RWPE2 (cell line): ENCODE results near the gene ACOX2.

Experiments used
- ATAC-seq: fragments of 200-7000 bp; cut with Tn5 transposase; 3 replicates; pipeline ENCODE4 v1.9.1; 2021; ENCODE audit warnings: low read depth
- DNase-seq: peaks from one replicate; pipeline ENCODE4 v3.0.0-alpha.2; 2020; ENCODE audit warnings: low spot score
- H3K27ac ChIP-seq: fragments of 450-650 bp; 2 replicates; pipeline ENCODE4 v1.5.1; 2017; ENCODE audit warnings: mild to moderate bottlenecking; ENCODE audit not compliant: poor library complexity, severe bottlenecking
- H3K27me3 ChIP-seq: fragments of 250-450 bp; sonication (Bioruptor Pico); 2 replicates; pipeline ENCODE4 v1.5.1; 2021; ENCODE audit warnings: mild to moderate bottlenecking, moderate library complexity; ENCODE audit not compliant: insufficient read depth, poor library complexity, severe bottlenecking
- H3K36me3 ChIP-seq: fragments of 250-450 bp; sonication (Bioruptor Pico); 2 replicates; pipeline ENCODE4 v1.5.1; 2020; ENCODE audit warnings: low read depth, mild to moderate bottlenecking, moderate library complexity
- H3K4me1 ChIP-seq: fragments of 250-450 bp; sonication (Bioruptor Pico); 2 replicates; pipeline ENCODE4 v1.5.1; 2021; ENCODE audit warnings: mild to moderate bottlenecking, moderate library complexity; ENCODE audit not compliant: insufficient read depth, poor library complexity, severe bottlenecking
- H3K4me3 ChIP-seq: fragments of 250-450 bp; sonication (Bioruptor Pico); 2 replicates; pipeline ENCODE4 v1.5.1; 2021; ENCODE audit warnings: mild to moderate bottlenecking, moderate library complexity; ENCODE audit not compliant: severe bottlenecking
- H3K9me3 ChIP-seq: fragments of 250-450 bp; sonication (Bioruptor Pico); 2 replicates; pipeline ENCODE4 v1.5.1; 2021; ENCODE audit warnings: mild to moderate bottlenecking, moderate library complexity; ENCODE audit not compliant: severe bottlenecking
- CTCF ChIP-seq: fragments of 450-650 bp; IDR thresholded peaks from one replicate; pipeline ENCODE4 v1.5.1; 2017; ENCODE audit warnings: mild to moderate bottlenecking, moderate library complexity; ENCODE audit not compliant: poor library complexity, severe bottlenecking

The ACOX2 gene

GRCh38 chr3:58491506-58492402, 45.2 kb downstream of the ACOX2 start, which contains the start of gene KCTD6:
Gene KCTD6, plus strand, starts transcription at chr3:58492096. Its CDS starts 6,660 bp downstream, at chr3:58498756.
- DNase-seq (peak; percentile 81), ATAC-seq (peak; percentile 86)

DNA sequence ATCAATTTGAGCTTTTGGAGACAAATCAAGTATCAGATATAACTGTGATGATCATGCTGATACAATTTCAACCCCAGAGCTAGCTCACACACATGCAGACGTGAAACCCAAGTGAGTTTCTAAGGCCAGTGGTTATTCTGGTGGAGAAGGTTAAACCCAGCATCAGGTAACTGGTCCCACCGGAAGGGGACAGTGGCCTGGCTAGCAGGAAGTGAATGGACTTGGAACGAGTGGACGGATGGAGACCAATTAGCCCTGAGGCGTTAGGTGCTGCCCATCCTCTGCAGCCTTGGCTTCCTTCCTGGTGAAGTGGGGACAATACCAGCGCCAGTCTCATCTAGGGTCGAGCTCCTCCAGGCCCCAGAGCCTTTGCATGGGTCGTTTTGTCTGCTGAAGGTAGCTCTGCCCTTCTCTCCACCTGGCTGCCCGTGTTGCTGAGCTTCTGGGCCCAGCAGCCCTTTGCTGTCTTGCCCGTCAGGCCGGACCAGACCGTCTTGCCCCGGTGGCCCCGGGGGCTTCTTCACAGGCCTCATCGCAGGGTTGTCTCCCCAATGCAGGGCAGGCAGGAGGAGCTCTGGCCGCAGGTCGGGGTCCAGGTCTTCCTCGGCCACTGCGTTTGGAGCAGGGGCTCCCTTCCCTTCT, 46.0 kb downstream of the ACOX2 start:
- Histone ChIP-seq H3K36me3 (no peaks in the 10 kb centered on the region), H3K4me1 (peaks cover 19% of the 10 kb centered on the region), H3K4me3 (no peak overlapping the region), H3K9me3 (no peaks in the 10 kb centered on the region), H3K27ac (no peak overlapping the region), H3K27me3 (no peaks in the 10 kb centered on the region)
- no peak for TF ChIP-seq CTCF
- DNase-seq = no peak
- ATAC-seq = no peak

More at GRCh38 chr3:58491506-58492402, 45.2 kb downstream of the ACOX2 start, which contains the start of gene KCTD6:
- H3K27ac ChIP-seq = peak within 1 kb of the TSS; percentile 47
- no peaks in the 10 kb centered on the region for H3K36me3 ChIP-seq
- H3K4me1 ChIP-seq = peaks cover 18% of the 10 kb centered on the region
- peak within 1 kb of the TSS; percentile 81 for H3K4me3 ChIP-seq
- TF ChIP-seq CTCF = peak; percentile 96
- no peaks in the 10 kb centered on the region for H3K9me3 ChIP-seq
- H3K27me3 ChIP-seq = no peaks in the 10 kb centered on the region

GRCh38 chr3:58488967-58489366, 48.0 kb downstream of the ACOX2 start:
- no peak for ATAC-seq
- H3K4me3 ChIP-seq = no peak overlapping the region
- TF ChIP-seq CTCF = no peak
- no peaks in the 10 kb centered on the region for H3K27me3 ChIP-seq
- H3K4me1 ChIP-seq = peaks cover 14% of the 10 kb centered on the region
- DNase-seq = no peak
- H3K9me3 ChIP-seq = no peaks in the 10 kb centered on the region
- no peak overlapping the region for H3K27ac ChIP-seq
- H3K36me3 ChIP-seq = no peaks in the 10 kb centered on the region

GRCh38 chr3:58487140-58487886, 49.7 kb downstream of the ACOX2 start:
- no peak overlapping the region for H3K27ac ChIP-seq
- H3K4me1 ChIP-seq = peaks cover 5% of the 10 kb centered on the region
- no peaks in the 10 kb centered on the region for H3K27me3 ChIP-seq
- ATAC-seq (peak; percentile 40; the same call in 2 of the 3 replicates), DNase-seq (no peak)
- H3K4me3 ChIP-seq = no peak overlapping the region
- TF ChIP-seq CTCF = no peak
- H3K9me3 ChIP-seq = no peaks in the 10 kb centered on the region
- H3K36me3 ChIP-seq = no peaks in the 10 kb centered on the region
